HepG2 (cell line): ENCODE data around the gene MBOAT7. TPM values are rescaled to one million over a fixed set of nuclear protein-coding genes. Genes with fewer than 3 reads are reported as not detected.

Experiments used
- AHR ChIP-seq: IDR thresholded peaks from 2 replicates; pipeline ENCODE4 v1.6.1; 2018; ENCODE audit warnings: missing genetic modification reagents, missing compliant biosample characterization
- ARNT ChIP-seq: fragments of 450-650 bp; IDR thresholded peaks from 2 replicates; pipeline ENCODE4 v1.6.1; 2017
- DPF2 ChIP-seq: sonication (generic); formaldehyde crosslinking; IDR thresholded peaks from 2 replicates; pipeline ENCODE4 v1.4.0; 2020; ENCODE audit warnings: mild to moderate bottlenecking, low read depth, missing genetic modification reagents, borderline replicate concordance
- E2F5 ChIP-seq: sonication (generic); formaldehyde crosslinking; conservative IDR thresholded peaks from 2 replicates; pipeline ENCODE4 v1.4.0; 2020; ENCODE audit warnings: missing genetic modification reagents
- FOXA1 ChIP-seq, 2 experiments: fragments of 450-650 bp in 1 of 2; sonication (generic) in 1 of 2; formaldehyde crosslinking in 1 of 2; IDR thresholded peaks; 2 replicates each; pipeline versions ENCODE4 v1.4.0 to v1.6.1; 2016 to 2020; ENCODE audit warnings: missing genetic modification reagents in 1 of 2
- HOMEZ ChIP-seq: IDR thresholded peaks from 2 replicates; pipeline ENCODE4 v1.6.1; 2016; ENCODE audit warnings: low read depth
- HOXA3 ChIP-seq: sonication (generic); formaldehyde crosslinking; IDR thresholded peaks from 2 replicates; pipeline ENCODE4 v1.5.0; 2020; ENCODE audit warnings: missing genetic modification reagents
- JUN ChIP-seq: sonication (generic); formaldehyde crosslinking; IDR thresholded peaks from 2 replicates; pipeline ENCODE4 v1.4.0; 2020; ENCODE audit warnings: mild to moderate bottlenecking, missing genetic modification reagents
- MAFK ChIP-seq, 2 experiments: IDR thresholded peaks in 1 of 2; conservative IDR thresholded peaks in 1 of 2; 2 replicates each; pipeline ENCODE4 v1.6.1; 2011; ENCODE audit warnings: improper control_type of control experiment in 2 of 2, low read length in 2 of 2
- NCOA2 ChIP-seq: sonication (generic); formaldehyde crosslinking; IDR thresholded peaks from 2 replicates; pipeline ENCODE4 v1.8.0; 2022; ENCODE audit warnings: inconsistent platforms
- PAXIP1 ChIP-seq: sonication (generic); formaldehyde crosslinking; conservative IDR thresholded peaks from 2 replicates; pipeline ENCODE4 v1.4.0; 2020; ENCODE audit warnings: mild to moderate bottlenecking, missing genetic modification reagents, moderate library complexity
- RELA ChIP-seq: sonication (generic); formaldehyde crosslinking; IDR thresholded peaks from 2 replicates; pipeline ENCODE4 v1.4.0; 2020; ENCODE audit warnings: missing genetic modification reagents
- RNF219 ChIP-seq: sonication (generic); formaldehyde crosslinking; IDR thresholded peaks from 2 replicates; pipeline ENCODE4 v1.5.0; 2020; ENCODE audit warnings: mild to moderate bottlenecking, missing genetic modification reagents
- RXRB ChIP-seq: IDR thresholded peaks from 2 replicates; pipeline ENCODE4 v1.6.1; 2016; ENCODE audit warnings: borderline replicate concordance, missing genetic modification reagents, missing compliant biosample characterization
- SOX5 ChIP-seq: IDR thresholded peaks from 2 replicates; pipeline ENCODE4 v1.6.1; 2016; ENCODE audit warnings: borderline replicate concordance
- SRF ChIP-seq: IDR thresholded peaks from 2 replicates; pipeline ENCODE4 v1.6.1; 2011; ENCODE audit warnings: mild to moderate bottlenecking, low read depth, low read length, moderate library complexity
- THAP7 ChIP-seq: sonication (generic); formaldehyde crosslinking; IDR thresholded peaks from 2 replicates; pipeline ENCODE4 v1.8.1; 2023; ENCODE audit warnings: mild to moderate bottlenecking, missing genetic modification reagents
- ZNF264 ChIP-seq: sonication (generic); formaldehyde crosslinking; IDR thresholded peaks from 2 replicates; pipeline ENCODE4 v1.4.0; 2020; ENCODE audit warnings: missing genetic modification reagents
- ZNF552 ChIP-seq: sonication (generic); formaldehyde crosslinking; IDR thresholded peaks from 2 replicates; pipeline ENCODE4 v1.9.0; 2022; ENCODE audit warnings: missing genetic modification reagents, mild to moderate bottlenecking, borderline replicate concordance
- ZNF598 ChIP-seq: sonication (generic); formaldehyde crosslinking; IDR thresholded peaks from 2 replicates; pipeline ENCODE4 v1.5.1; 2020; ENCODE audit warnings: mild to moderate bottlenecking, missing genetic modification reagents, borderline replicate concordance
- ZNF75D ChIP-seq: sonication (generic); formaldehyde crosslinking; IDR thresholded peaks from 2 replicates; pipeline ENCODE4 v1.8.1; 2023; ENCODE audit warnings: missing genetic modification reagents, mild to moderate bottlenecking, borderline replicate concordance
- ZSCAN9 ChIP-seq: IDR thresholded peaks from 2 replicates; pipeline ENCODE4 v1.6.1; 2016; ENCODE audit warnings: borderline replicate concordance
- polyA plus RNA-seq, 8 experiments: library from polyadenylated mRNA; depleted of rRNA in 3 of 8; stranded (reverse) in 7 of 8; unstranded in 1 of 8; fragments of >200 nt; fragmentation: Illumina TruSeq in 4 of 8; extraction: Trizol in 4 of 8; gene quantifications; 2 replicates each; pipeline versions ENCODE4 v1.2.1 to v1.2.3, GENCODE V29; 2011 to 2016; ENCODE audit warnings: low read depth in 4 of 8, missing spikeins in 1 of 8, mixed read lengths in 1 of 8; ENCODE audit not compliant: insufficient read depth in 1 of 8
- total RNA-seq, 5 experiments: library from RNA; depleted of rRNA; stranded (reverse); fragments of >200 nt; fragmentation: Illumina TruSeq; extraction: Trizol; gene quantifications; 2 replicates each; pipeline ENCODE4 v1.2.3, GENCODE V29; 2016; ENCODE audit warnings: low read depth in 1 of 5

Gene MBOAT7
- total and polyA plus RNA-seq, 2 of the 13 experiments (the other 11 are each of a cell fraction or from before 2014, with no cell fraction given) = 22.2 to 25.5 TPM

- TF ChIP-seq THAP7 (CRISPR knock-in tag) (no peak), SOX5 (0 out of 2 replicates have a peak, but pooled peaks have one; percentile 32), ZNF552 (no peak), MAFK (conservative IDR thresholded peaks at IDR 0.05 in 1 of 2, IDR thresholded peaks at IDR 0.05 in 1 of 2; ENCODE audit: low read length in 2 of 2) (no peak), ZSCAN9 (CRISPR knock-in tag) (no peak), PAXIP1 (CRISPR knock-in tag) (no peak), NCOA2 (CRISPR knock-in tag) (peak; percentile 75), JUN (CRISPR knock-in tag) (no peak), ZNF75D (no peak), AHR (CRISPR knock-in tag) (no peak), HOXA3 (no peak), RNF219 (no peak), ZNF264 (no peak), ZNF598 (CRISPR knock-in tag) (no peak), RXRB (CRISPR knock-in tag) (peak; percentile 51; the same call in 1 of the 2 replicates), HOMEZ (CRISPR knock-in tag) (no peak), FOXA1 (IDR thresholded peaks at IDR 0.05) (no peak), FOXA1 (CRISPR knock-in tag; IDR thresholded peaks at IDR 0.05) (no peak), ARNT (no peak), DPF2 (CRISPR knock-in tag) (no peak), RELA (CRISPR knock-in tag) (no peak), E2F5 (CRISPR knock-in tag) (no peak), SRF (no peak)
These were observed 18.8 kb upstream of the MBOAT7 start (continued) for GRCh38 chr19:54207983-54208783.
